Measurements from ENCODE around the gene SLC9A8. TPM values are rescaled to one million over a fixed set of nuclear protein-coding genes. Genes with fewer than 3 reads are reported as not detected.

Gene SLC9A8
- total and polyA plus RNA-seq, 2 donors (not counting 3 experiments of a cell fraction or from before 2014, with no cell fraction given) = 5.1 to 14.4 TPM

DNA sequence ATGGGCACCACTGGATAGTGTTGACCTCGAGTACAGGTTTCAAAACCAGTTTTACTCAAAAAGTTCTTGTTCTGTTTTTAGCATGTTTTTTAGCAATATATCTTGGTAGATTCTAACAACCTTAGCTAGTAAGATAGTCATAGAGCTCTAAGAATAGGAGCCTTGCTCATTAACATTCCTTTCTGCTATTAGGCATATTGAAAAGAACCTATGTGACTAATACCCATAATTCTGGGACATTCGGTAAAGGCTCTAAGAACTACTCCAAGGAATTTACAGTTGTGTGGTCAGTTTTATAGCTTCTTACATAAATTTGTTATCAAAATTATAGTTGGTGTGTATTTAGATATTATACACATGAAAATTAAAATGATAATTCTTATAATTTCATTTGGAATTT is 11.6 kb downstream of the SLC9A8 start:
- Histone ChIP-seq H3K4me3 (replicated peaks in 1 of 3; ENCODE audit: insufficient read depth in 1 of 3, low read depth in 1 of 3, low read length in 3 of 3) (no peak overlapping the region), H2AFZ (ENCODE audit: low read depth, low read length) (no peak overlapping the region), H3K27me3 (ENCODE audit: control insufficient read depth in 2 of 2, insufficient read depth in 2 of 2, low read length in 2 of 2) (no peaks in the 10 kb centered on the region), H4K20me1 (replicated peaks; ENCODE audit: control insufficient read depth, extremely low read depth, insufficient read depth, low read length) (no peaks in the 10 kb centered on the region), H3K27ac (ENCODE audit: insufficient read depth, low read depth, low read length) (no peak overlapping the region), H3K79me2 (ENCODE audit: control insufficient read depth, insufficient read depth, low read length) (no peaks in the 10 kb centered on the region), H3K9ac (replicated peaks; ENCODE audit: extremely low read depth, insufficient read depth, low read length) (no peak overlapping the region), H3K4me2 (ENCODE audit: insufficient read depth, low read length) (no peak overlapping the region), H3K36me3 (ENCODE audit: control insufficient read depth in 2 of 2, extremely low read depth in 1 of 2, insufficient read depth in 2 of 2, low read length in 2 of 2) (peaks cover 4 to 7% of the 10 kb centered on the region in 2 experiments), H3K4me1 (ENCODE audit: control insufficient read depth, extremely low read depth, insufficient read depth, low read length) (no peaks in the 10 kb centered on the region), H3K9me1 (replicated peaks; ENCODE audit: control insufficient read depth, extremely low read depth, insufficient read depth, low read length) (no peaks in the 10 kb centered on the region), H3K9me3 (replicated peaks; ENCODE audit: control insufficient read depth, insufficient read depth, low read length) (no peaks in the 10 kb centered on the region)
- TF ChIP-seq GATA2 (IDR thresholded peaks at IDR 0.05; ENCODE audit: insufficient read depth, insufficient read length, low read depth, low read length) (no peak), CTCF (IDR thresholded peaks at IDR 0.05; ENCODE audit: extremely low read depth in 1 of 2, insufficient read depth in 1 of 2, low read depth in 1 of 2, low read length in 2 of 2) (no peak), POLR2A (IDR thresholded peaks at IDR 0.05; ENCODE audit: low read depth, low read length) (no peak), EZH2 (IDR thresholded peaks at IDR 0.05; ENCODE audit: borderline replicate concordance, low read depth, low read length, severe bottlenecking) (no peak), JUN (IDR thresholded peaks at IDR 0.05; ENCODE audit: borderline replicate concordance, insufficient read depth, insufficient read length, low read depth) (no peak), FOS (IDR thresholded peaks at IDR 0.05; ENCODE audit: borderline replicate concordance, insufficient read depth, low read length) (no peak)
- TF ChIP-seq, protein P1, sequence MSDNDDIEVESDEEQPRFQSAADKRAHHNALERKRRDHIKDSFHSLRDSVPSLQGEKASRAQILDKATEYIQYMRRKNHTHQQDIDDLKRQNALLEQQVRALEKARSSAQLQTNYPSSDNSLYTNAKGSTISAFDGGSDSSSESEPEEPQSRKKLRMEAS (IDR thresholded peaks at IDR 0.05; ENCODE audit: insufficient read depth, insufficient read length) = no peak
- no TSS peak for BruUV-seq (replicated peaks)
- DNase-seq (ENCODE audit: low read depth, low spot score) (no peak), FAIRE-seq (no peak)
- dilution Hi-C loops (cut with MboI; ENCODE audit: extremely low pct_ligation_motif_present, low sequenced_read_pairs) = no loop called here
- intact Hi-C loops (cut with micrococcal nuclease) = no loop called here
- ChIA-PET POLR2A (no interaction called here), CTCF (interaction anchor here (0.9 kb wide), 1 partner anchor 30 kb away, joined by 3 read pairs; no protein-coding TSS in a partner anchor)

Data from endothelial cell of umbilical vein (primary cell).